ENCODE results near the gene CCDC197.

CCDC197 gene

DNA sequence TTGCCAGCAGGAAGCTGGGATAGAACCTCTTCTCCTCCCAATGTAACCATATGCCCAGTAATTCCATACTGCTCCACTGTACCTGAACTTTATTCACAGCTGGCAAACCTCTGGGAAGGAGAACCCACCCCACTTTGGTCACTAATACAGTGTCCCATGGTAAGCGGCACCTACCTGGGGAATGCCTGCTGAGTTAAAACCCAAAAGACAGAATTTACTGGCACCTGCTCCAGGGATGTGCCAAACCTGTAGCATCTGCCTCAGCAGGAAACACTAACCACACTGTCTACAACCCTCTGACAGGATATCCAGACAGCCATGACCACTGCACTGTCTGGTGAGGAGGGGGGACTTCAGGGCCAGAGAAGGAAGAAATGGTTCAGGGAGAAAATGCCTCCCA lies 57.3 kb downstream of the CCDC197 start:
- DNase-seq (ENCODE audit: extremely low read depth in 1 of 2, low read depth in 1 of 2), result no peak

GRCh38 chr14:94054936-94055335 lies 57.8 kb downstream of the CCDC197 start:
- no peak for DNase-seq (ENCODE audit: extremely low read depth in 1 of 2, low read depth in 1 of 2)

GRCh38 chr14:94056579-94057308 lies 59.6 kb downstream of the CCDC197 start:
- DNase-seq (ENCODE audit: extremely low read depth in 1 of 2, low read depth in 1 of 2), result peak in 1 of 2 donors; percentile 36

- DNase-seq (ENCODE audit: extremely low read depth in 1 of 2, low read depth in 1 of 2), result no peak
Observed at GRCh38 chr14:94058128-94058673, 61.1 kb downstream of the CCDC197 start.

Data from stimulated activated CD8-positive, alpha-beta memory T cell treated with anti-CD3 and anti-CD28 coated beads, Interleukin-7, amount 100 ng/mL, for 48 hours (primary cell).